Measurements from ENCODE around the gene MAP2K3.
"Not testable (repeated sequence)": the region's sequence is repeated elsewhere in the genome, so short reads cannot be mapped to it uniquely, and the experiment has no call there.

MAP2K3 gene

GRCh38 chr17:21313761-21314160 lies 29.2 kb downstream of the MAP2K3 start:
- DNase-seq, result not testable (repeated sequence)

GRCh38 chr17:21314261-21314664 lies 29.8 kb downstream of the MAP2K3 start:
- not testable (repeated sequence) for DNase-seq

DNA sequence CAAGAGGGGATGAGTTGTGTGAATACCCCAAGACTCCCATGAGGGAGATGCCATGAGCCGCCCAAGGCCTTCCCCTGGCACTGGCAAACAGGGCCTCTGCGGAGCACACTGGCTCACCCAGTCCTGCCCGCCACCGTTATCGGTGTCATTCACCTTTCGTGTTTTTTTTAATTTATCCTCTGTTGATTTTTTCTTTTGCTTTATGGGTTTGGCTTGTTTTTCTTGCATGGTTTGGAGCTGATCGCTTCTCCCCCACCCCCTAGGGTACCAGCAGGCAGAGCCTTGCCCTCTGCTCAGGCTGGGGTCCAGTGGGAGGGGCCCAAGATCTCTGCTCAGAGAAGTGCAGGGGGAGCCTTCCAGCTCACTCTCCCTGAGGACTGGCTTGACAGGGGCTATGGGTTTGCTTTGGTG lies 30.2 kb downstream of the MAP2K3 start:
- not testable (repeated sequence) for DNase-seq

GRCh38 chr17:21315246-21316000 lies 30.9 kb downstream of the MAP2K3 start:
- not testable (repeated sequence) for DNase-seq

- not testable (repeated sequence) for DNase-seq
Observed at GRCh38 chr17:21316212-21316886, 31.8 kb downstream of the MAP2K3 start.

GRCh38 chr17:21316887-21317500 lies 32.5 kb downstream of the MAP2K3 start:
- not testable (repeated sequence) for DNase-seq

GRCh38 chr17:21317821-21318220 lies 33.3 kb downstream of the MAP2K3 start:
- DNase-seq, result not testable (repeated sequence)

GRCh38 chr17:21318439-21318838 lies 33.9 kb downstream of the MAP2K3 start:
- DNase-seq, result no peak

DNA sequence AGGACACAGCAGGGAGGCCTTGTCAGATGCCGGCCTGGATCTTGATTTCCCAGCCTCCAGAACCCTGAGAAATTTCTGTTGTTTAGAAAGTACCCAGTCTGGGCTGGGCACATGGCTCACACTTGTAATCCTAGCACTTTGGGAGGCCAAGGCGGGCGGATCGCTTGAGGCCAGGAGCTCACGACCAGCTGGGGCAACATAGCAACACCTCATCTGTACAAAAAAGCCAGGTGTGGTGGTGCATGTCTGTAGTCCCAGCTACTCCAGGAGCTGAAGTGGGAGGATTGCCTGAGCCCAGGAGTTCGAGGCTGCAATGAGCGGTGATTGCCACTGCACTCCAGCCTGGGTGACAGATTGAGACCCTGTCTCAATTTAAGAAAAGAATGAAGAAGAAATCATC lies 34.3 kb downstream of the MAP2K3 start:
- DNase-seq, result not testable (repeated sequence)

DNA sequence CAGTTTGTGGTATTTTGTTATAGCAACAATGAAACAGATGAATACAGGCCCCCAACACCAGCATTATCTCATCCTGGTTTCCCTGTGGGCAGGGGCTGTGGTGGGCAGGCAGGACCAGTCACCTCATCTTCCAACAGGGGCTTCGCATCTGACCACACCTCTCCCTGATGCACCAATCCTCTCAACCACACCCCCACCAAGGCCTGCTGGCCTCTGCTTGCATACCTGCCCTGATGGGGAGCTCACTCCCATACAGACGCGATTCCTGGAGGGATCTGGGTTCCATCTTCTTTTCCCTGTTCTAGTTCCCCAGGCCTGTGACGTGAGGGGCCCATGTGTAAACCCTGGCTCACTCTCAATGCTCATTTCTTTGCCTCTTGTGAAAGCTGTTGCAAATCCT lies 34.7 kb downstream of the MAP2K3 start:
- DNase-seq, result not testable (repeated sequence)

DNA sequence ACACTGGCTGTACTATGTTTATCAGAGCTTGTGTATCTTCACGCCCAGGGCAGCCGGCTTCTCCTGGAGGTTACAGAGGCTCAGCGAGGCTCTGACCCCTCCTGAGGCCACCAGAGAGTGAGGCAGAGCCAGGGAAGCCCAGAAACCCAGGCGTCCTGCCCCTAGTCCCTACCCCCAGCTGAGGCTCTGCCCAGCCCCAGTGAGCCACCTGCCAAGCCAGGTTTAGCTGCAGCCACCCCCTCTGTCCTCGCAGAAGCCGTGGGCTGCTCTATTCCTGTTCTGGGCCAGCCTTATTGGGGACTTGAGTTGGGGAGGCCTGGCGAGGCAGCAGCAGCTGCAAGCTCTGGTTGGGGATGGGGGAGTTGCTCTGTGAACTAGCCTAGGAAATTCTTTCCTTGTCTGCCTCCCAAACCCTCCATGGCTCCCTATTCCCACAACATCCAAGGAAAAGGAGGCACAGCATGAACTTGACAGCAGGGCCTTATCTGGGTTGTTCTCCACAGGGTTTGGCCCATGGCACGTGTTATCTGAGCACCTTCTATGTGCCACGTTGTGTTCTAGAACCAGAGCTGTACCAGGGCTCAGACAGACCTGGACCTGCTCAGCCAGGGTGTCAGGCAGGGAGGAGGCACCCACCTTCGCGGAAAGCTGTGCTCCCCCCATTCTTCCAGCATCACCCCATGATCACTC lies 35.3 kb downstream of the MAP2K3 start:
- DNase-seq, result not testable (repeated sequence)

DNA sequence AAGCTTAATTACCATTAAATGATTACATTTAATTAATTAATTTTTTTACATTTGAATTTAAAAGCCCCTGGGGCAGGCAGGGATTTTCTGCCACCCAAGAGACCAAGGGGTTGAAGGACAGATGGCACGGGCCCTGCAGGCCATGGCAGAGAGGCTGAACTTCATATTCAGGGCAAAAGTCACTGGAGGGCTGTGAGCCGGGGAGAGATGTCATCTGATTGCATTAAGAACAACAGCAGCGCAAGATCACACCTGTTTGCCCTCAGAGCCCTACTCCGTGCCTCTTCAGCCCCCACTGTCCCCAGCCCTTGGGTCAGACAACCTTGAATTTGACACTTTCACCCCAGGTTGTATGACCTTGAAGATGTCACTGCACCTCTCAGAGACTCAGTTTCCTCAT lies 35.9 kb downstream of the MAP2K3 start:
- DNase-seq, result not testable (repeated sequence)

DNA sequence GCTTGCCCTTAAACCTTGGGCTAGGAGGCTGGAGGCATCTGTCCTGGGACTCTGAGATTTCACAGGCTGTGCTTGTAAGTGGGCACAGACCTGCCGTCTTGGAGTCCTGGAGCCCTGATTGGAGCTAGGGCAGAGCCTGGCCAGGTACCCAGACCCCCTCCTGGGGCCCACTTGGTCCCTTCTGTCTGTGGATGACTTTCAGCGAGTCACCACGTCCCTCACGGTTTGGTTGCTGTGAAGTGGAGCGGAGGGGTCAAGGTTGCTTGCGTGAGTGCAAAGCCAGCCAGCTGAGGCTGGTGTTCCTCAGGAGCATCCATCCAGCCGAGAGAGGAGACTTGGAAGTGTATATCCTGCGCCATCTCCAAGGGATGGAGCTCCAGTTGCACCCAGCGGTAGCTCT lies 36.5 kb downstream of the MAP2K3 start:
- not testable (repeated sequence) for DNase-seq

DNA sequence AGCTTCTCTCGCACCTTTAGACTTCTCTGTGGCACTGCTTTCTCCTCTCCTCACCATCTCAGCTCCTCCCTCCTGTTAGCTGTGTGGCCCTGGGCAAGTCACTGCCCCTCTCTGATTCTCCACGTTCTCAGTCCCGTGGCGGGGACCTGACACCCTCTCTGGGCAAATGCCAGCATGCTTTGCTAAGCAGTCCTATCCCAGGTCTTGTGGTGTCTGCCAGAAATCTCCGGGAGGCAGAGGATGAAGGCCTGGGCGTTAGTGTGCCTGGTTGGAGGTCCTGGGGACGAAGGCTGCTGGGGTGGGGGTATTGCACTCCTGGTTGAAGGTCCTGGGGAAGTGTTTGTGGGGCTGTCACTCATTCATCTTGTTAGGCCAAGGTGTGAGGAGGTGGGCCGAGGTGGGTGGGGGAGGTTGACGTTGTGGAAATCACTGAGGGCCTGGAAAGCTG lies 37.3 kb downstream of the MAP2K3 start:
- DNase-seq, result not testable (repeated sequence)

- DNase-seq, result not testable (repeated sequence)
Observed at GRCh38 chr17:21323257-21324111, 39.0 kb downstream of the MAP2K3 start.

- DNase-seq, result not testable (repeated sequence)
Observed at GRCh38 chr17:21324741-21325140, 40.2 kb downstream of the MAP2K3 start.

DNA sequence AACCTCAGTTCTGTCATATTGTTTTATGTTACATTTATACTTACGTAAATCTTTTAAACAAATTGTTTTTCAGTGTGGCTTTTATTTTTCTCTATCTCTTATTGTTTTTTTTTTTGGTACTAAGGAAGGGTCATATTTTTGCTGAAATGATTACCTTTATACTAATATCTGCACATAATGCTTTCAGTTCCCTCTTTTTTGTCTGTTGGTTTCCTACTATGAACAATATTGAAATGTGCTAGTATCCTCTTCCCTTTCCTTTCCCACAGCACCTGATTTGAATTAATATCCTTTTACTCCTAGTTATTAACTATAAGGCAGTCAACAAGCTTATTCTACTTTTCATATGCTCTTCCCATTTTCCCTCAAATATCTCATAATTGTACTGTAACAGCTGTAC lies 43.4 kb downstream of the MAP2K3 start:
- DNase-seq, result not testable (repeated sequence)

- not testable (repeated sequence) for DNase-seq
Observed at GRCh38 chr17:21328778-21329177, 44.3 kb downstream of the MAP2K3 start.

GRCh38 chr17:21330436-21331160 lies 46.1 kb downstream of the MAP2K3 start:
- no peak for DNase-seq

DNA sequence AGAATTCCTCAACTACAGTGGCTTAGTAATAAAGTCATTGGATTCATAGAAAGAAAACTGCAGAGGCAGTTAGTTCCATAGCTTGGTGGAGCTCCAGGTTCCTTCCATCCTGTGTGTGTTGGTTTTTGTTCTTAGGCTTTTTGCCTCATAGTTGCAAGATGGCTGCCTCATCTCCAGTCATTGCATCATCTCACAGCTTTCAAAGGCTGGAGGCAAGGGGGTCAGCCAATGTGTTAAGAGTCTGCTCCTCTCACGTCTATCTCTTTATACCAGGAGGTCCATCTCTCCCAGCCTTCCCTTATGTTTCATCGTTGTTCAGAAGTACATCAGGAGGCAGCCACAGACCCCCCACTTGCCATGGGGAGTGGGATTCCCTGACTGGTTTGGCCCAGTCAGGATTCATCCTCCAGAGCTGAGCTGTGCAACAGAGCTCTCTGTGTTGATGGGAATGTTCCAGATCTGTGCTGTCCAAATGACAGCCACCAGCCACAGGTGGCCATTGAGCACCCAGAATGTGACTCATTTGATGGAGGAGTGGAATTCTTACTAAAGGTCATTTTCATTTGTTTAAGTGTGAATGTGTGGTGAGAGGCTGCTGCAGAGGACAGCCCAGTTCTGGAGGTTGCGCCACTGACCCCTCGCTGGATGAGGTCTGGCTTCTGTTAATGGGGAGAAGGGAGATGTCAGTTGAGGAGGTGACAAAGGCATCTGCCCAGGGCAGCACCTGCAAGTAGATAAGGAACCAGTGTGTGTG lies 52.2 kb downstream of the MAP2K3 start:
- DNase-seq, result not testable (repeated sequence)

Measured in activated naive CD4-positive, alpha-beta T cell treated with anti-CD3 and anti-CD28 coated beads, Interleukin-2, amount 50 U/mL, for 16 hours (primary cell).